Esophagus squamous epithelium (tissue), 5 donors: ENCODE data around the gene REX1BD. TPM values are rescaled to one million over a fixed set of nuclear protein-coding genes. Genes with fewer than 3 reads are reported as not detected.
"Not testable (repeated sequence)": the region's sequence is repeated elsewhere in the genome, so short reads cannot be mapped to it uniquely, and the experiment has no call there.

Source experiments
- DNase-seq: peaks from one replicate; lab custom pipeline; 2025; lab: John Stamatoyannopoulos, UW
- H3K27ac ChIP-seq, 4 donors: fragments of 200-600 bp; sonication (generic); one replicate each; pipeline ENCODE4 v1.5.1; 2016 to 2019; ENCODE audit warnings: mild to moderate bottlenecking in 1 of 4
- H3K27me3 ChIP-seq, 4 donors: fragments of 200-600 bp; sonication (generic); 1 replicate in 3 of 4; 2 replicates in 1 of 4; pipeline versions ENCODE4 v1.5.1 to v1.6.0; 2017 to 2021; ENCODE audit warnings: antibody characterized with exemption in 1 of 4
- H3K36me3 ChIP-seq, 3 donors: fragments of 200-600 bp; sonication (generic); one replicate each; pipeline ENCODE4 v1.5.1; 2016 to 2019
- H3K4me1 ChIP-seq, 3 donors: fragments of 200-600 bp; sonication (generic); one replicate each; pipeline ENCODE4 v1.5.1; 2017 to 2019
- H3K4me3 ChIP-seq, 4 donors: fragments of 200-600 bp; sonication (generic); 1 replicate in 3 of 4; 2 replicates in 1 of 4; pipeline ENCODE4 v1.5.1; 2016 to 2019; ENCODE audit warnings: mild to moderate bottlenecking in 2 of 4, moderate library complexity in 1 of 4
- H3K9me3 ChIP-seq, 3 donors: fragments of 200-600 bp; sonication (generic); one replicate each; pipeline ENCODE4 v1.5.1; 2016 to 2019
- CTCF ChIP-seq, 6 experiments: fragments of 450-650 bp in 4 of 6; fragments of 200-600 bp in 2 of 6; sonication (generic) in 2 of 6; IDR thresholded peaks; one replicate each; pipeline ENCODE4 v1.5.1; 2016 to 2019; ENCODE audit warnings: antibody characterized with exemption in 6 of 6, mild to moderate bottlenecking in 4 of 6, moderate library complexity in 4 of 6
- POLR2A ChIP-seq, 4 donors: fragments of 450-650 bp; IDR thresholded peaks; one replicate each; pipeline ENCODE4 v1.6.1; 2017; ENCODE audit warnings: antibody characterized with exemption in 4 of 4, mild to moderate bottlenecking in 4 of 4, moderate library complexity in 3 of 4
- WGBS, 2 donors: methylation state at CpG; one replicate each; pipeline ENCODE4 v1.1.5; 2018; 5-methylcytosine and 5-hydroxymethylcytosine counted together
- intact Hi-C: fragments of 100-400 bp; cut with DNase I; formaldehyde crosslinking; loops from one replicate; pipeline ENCODE4 v1.15.0; 2022
- total RNA-seq, 4 donors: library from RNA; depleted of rRNA; stranded (reverse); fragments of >200 nt; gene quantifications; one replicate each; pipeline ENCODE4 v1.1.0, GENCODE V29; 2016
- donor health status: DM: yes; HTN: yes; CAD: no.

Gene REX1BD
- 10 to 100 TPM; 46.8 to 69.0 (median 56.6) TPM for total RNA-seq

GRCh38 chr19:18588611-18589379 is at the start of gene REX1BD:
REX1BD (plus strand) TSS chr19:18588798; CDS start chr19:18588802, 4 bp downstream.
- Histone ChIP-seq H3K9me3 (no peaks in the 10 kb centered on the region), H3K27ac (peak within 1 kb of the TSS; percentile 85 to 95 (median 90)), H3K27me3 (no peaks in the 10 kb centered on the region), H3K36me3 (peaks cover 0 to 20% (median 7%) of the 10 kb centered on the region in 3 donors), H3K4me1 (peaks cover 14 to 37% (median 22%) of the 10 kb centered on the region in 3 donors), H3K4me3 (peak within 1 kb of the TSS; percentile 62 to 95 (median 84))
- no peak for DNase-seq
- peak; percentile 79 to 92 (median 84) for TF ChIP-seq CTCF (IDR thresholded peaks at IDR 0.05)
- peak in 1 of 4 donors; percentile 59 for TF ChIP-seq POLR2A (IDR thresholded peaks at IDR 0.05)
- WGBS, 2 donors: 5% methylated on average over 4 of the region's 72 CpGs; no CpG with 5 or more reads in 1 of the 2 donors
- intact Hi-C loops: no loop called here

GRCh38 chr19:18539372-18539771 is 49.2 kb upstream of the REX1BD start:
- intact Hi-C loops: no loop called here
- H3K27ac ChIP-seq: no peak overlapping the region
- no peaks in the 10 kb centered on the region for H3K9me3 ChIP-seq
- H3K4me3 ChIP-seq: no peak overlapping the region
- WGBS, 2 donors: 93 to 95% methylated on average over 4 to 9 of the region's 19 CpGs
- peaks cover 16 to 75% (median 30%) of the 10 kb centered on the region in 3 donors for H3K36me3 ChIP-seq
- no peak for DNase-seq
- TF ChIP-seq POLR2A (IDR thresholded peaks at IDR 0.05) (no peak), CTCF (IDR thresholded peaks at IDR 0.05) (no peak)
- no peaks in the 10 kb centered on the region for H3K27me3 ChIP-seq
- H3K4me1 ChIP-seq: peaks cover 4 to 35% (median 12%) of the 10 kb centered on the region in 3 donors

GRCh38 chr19:18540200-18540599 is 48.4 kb upstream of the REX1BD start:
- intact Hi-C loops, DNase-seq, H3K27me3 ChIP-seq, H3K27ac ChIP-seq, H3K4me3 ChIP-seq, H3K9me3 ChIP-seq: not testable (repeated sequence)
- WGBS, 2 donors: 100% methylated on average over 1 of the region's 1 CpG
- Histone ChIP-seq H3K4me1 (peaks cover 4 to 36% (median 12%) of the 10 kb centered on the region in 3 donors), H3K36me3 (peaks cover 16 to 66% (median 30%) of the 10 kb centered on the region in 3 donors)

- no peaks in the 10 kb centered on the region for H3K9me3 ChIP-seq
- H3K4me1 ChIP-seq: peaks cover 4 to 36% (median 12%) of the 10 kb centered on the region in 3 donors
- peaks cover 10 to 54% (median 30%) of the 10 kb centered on the region in 3 donors for H3K36me3 ChIP-seq
- TF ChIP-seq POLR2A (IDR thresholded peaks at IDR 0.05): no peak
- TF ChIP-seq CTCF (IDR thresholded peaks at IDR 0.05): no peak
- H3K4me3 ChIP-seq: no peak overlapping the region
- no peaks in the 10 kb centered on the region for H3K27me3 ChIP-seq
- WGBS, 2 donors: 60 to 71% methylated on average over 10 to 13 of the region's 21 CpGs
- peak overlapping the region in 1 of 4 donors; percentile 95 for H3K27ac ChIP-seq
- intact Hi-C loops: no loop called here
- no peak for DNase-seq
These were observed 47.2 kb upstream of the REX1BD start for GRCh38 chr19:18541258-18541991.

GRCh38 chr19:18541992-18542940 is 46.3 kb upstream of the REX1BD start:
- Histone ChIP-seq H3K9me3 (no peaks in the 10 kb centered on the region), H3K27me3 (no peaks in the 10 kb centered on the region), H3K4me1 (peaks cover 4 to 36% (median 12%) of the 10 kb centered on the region in 3 donors), H3K27ac (peak overlapping the region; percentile 95 to 98 (median 96)), H3K36me3 (peaks cover 3 to 46% (median 30%) of the 10 kb centered on the region in 3 donors), H3K4me3 (peak overlapping the region; percentile 76 to 96 (median 88))
- intact Hi-C loops: no loop called here
- 20 to 35% methylated on average over 4 to 11 of the region's 11 CpGs for WGBS, 2 donors
- TF ChIP-seq CTCF (IDR thresholded peaks at IDR 0.05) (no peak), POLR2A (IDR thresholded peaks at IDR 0.05) (no peak)
- DNase-seq: no peak
